BLaER1 treated with 17β-estradiol and CSF1 and Interleukin-3, amounts not matched to agents 10 nM and 100 nM (cell line): Measurements from ENCODE around the gene PSTPIP2.
A peak's percentile ranks its signal among the peaks of the same experiment; 100 is the strongest.
"Not testable (repeated sequence)": the region's sequence is repeated elsewhere in the genome, so short reads cannot be mapped to it uniquely, and the experiment has no call there.

Experiments
- H3K27ac ChIP-seq, 11 experiments: shearing (Covaris generic); formaldehyde crosslinking; 2 replicates each; pipeline ENCODE4 v1.8.1; 2022
- H3K27me3 ChIP-seq, 11 experiments: shearing (Covaris generic); formaldehyde crosslinking; 2 replicates each; pipeline ENCODE4 v1.8.1; 2022
- H3K36me3 ChIP-seq, 11 experiments: shearing (Covaris generic); formaldehyde crosslinking; 2 replicates each; pipeline ENCODE4 v1.8.1; 2022
- H3K4me1 ChIP-seq, 10 experiments: shearing (Covaris generic); formaldehyde crosslinking; 2 replicates each; pipeline ENCODE4 v1.8.1; 2022
- H3K4me2 ChIP-seq, 11 experiments: shearing (Covaris generic); formaldehyde crosslinking; 2 replicates each; pipeline ENCODE4 v1.8.1; 2022
- H3K4me3 ChIP-seq, 10 experiments: shearing (Covaris generic); formaldehyde crosslinking; 2 replicates each; pipeline ENCODE4 v1.8.1; 2022
- H3K9ac ChIP-seq, 11 experiments: shearing (Covaris generic); formaldehyde crosslinking; 2 replicates each; pipeline ENCODE4 v1.8.1; 2022
- H3K9me3 ChIP-seq, 11 experiments: shearing (Covaris generic); formaldehyde crosslinking; replicated peaks in 1 of 11; 2 replicates each; pipeline ENCODE4 v1.8.1; 2022
- H4K20me1 ChIP-seq, 11 experiments: shearing (Covaris generic); formaldehyde crosslinking; 2 replicates each; pipeline ENCODE4 v1.8.1; 2022
- Cebpa-rat ChIP-seq, 11 experiments: shearing (Covaris generic); IDR thresholded peaks; 2 replicates each; pipeline ENCODE4 v1.8.1; 2022

The PSTPIP2 gene

DNA sequence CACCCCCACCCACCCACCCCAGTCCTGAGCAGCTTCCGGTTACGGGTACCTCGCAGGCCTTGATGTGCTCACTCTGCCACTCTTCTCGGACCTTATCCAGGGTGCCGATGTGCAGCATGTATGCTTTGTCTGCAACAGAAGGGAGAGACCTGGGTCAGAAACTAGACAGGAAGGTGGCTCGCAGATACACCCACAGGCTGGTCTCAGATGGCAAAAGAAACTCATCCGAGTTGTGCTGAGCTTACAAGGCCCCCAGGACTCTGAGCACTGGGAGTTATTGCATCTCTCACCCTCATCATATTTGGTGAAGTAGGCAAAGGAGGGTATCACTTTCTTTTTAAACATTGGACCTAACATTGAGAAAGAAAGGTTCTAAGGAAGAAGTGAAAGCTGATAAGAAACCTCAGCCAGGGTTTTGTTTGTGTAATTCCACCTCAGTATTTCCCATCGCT lies 74.3 kb downstream of the PSTPIP2 start:
- H3K9me3 ChIP-seq = peaks cover 5 to 14% (median 10%) of the 10 kb centered on the region in 11 experiments; a peak in 16 of 22 replicates
- H4K20me1 ChIP-seq = no peaks in the 10 kb centered on the region
- TF ChIP-seq Cebpa-rat (IDR thresholded peaks at IDR 0.05) = no peak
- H3K9ac ChIP-seq = no peak overlapping the region
- peak overlapping the region in 5 of 11 experiments; percentile 26 to 49 (median 46); a peak in 6 of 22 replicates for H3K4me2 ChIP-seq
- no peaks in the 10 kb centered on the region for H3K27me3 ChIP-seq
- H3K36me3 ChIP-seq = no peaks in the 10 kb centered on the region
- peaks cover 0 to 16% (median 10%) of the 10 kb centered on the region in 10 experiments; a peak in 12 of 20 replicates for H3K4me1 ChIP-seq
- peak overlapping the region in 1 of 11 experiments; percentile 68; a peak in 1 of 22 replicates for H3K27ac ChIP-seq
- H3K4me3 ChIP-seq = no peak overlapping the region

DNA sequence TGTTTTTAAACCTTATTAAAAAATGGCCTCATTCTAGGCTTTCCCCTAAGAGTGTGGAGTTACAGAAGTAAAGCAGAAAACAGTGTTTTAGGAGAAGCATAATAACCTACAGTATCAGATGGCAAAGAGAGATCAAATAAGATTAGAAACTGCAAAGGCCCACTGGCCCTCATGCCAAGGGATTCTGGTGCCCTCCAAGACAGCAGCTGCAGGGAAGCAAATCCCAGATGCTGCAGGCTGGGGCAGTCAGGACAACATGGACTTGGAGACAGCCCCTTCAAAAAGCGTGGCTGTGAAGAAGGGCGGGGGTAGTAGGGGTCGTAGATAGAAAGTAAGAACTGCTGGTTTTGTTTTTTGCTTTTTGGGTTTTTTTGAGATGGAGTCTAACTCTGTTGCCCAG lies 76.6 kb downstream of the PSTPIP2 start:
- no peak overlapping the region for H3K9ac ChIP-seq
- H3K27ac ChIP-seq = no peak overlapping the region
- no peak for TF ChIP-seq Cebpa-rat (IDR thresholded peaks at IDR 0.05)
- H3K9me3 ChIP-seq = no peaks in the 10 kb centered on the region
- no peak overlapping the region for H3K4me3 ChIP-seq
- H4K20me1 ChIP-seq = no peaks in the 10 kb centered on the region
- H3K4me1 ChIP-seq = peaks cover 0 to 13% (median 7%) of the 10 kb centered on the region in 10 experiments; a peak in 11 of 20 replicates
- H3K4me2 ChIP-seq = no peak overlapping the region
- no peaks in the 10 kb centered on the region for H3K27me3 ChIP-seq
- no peaks in the 10 kb centered on the region for H3K36me3 ChIP-seq

DNA sequence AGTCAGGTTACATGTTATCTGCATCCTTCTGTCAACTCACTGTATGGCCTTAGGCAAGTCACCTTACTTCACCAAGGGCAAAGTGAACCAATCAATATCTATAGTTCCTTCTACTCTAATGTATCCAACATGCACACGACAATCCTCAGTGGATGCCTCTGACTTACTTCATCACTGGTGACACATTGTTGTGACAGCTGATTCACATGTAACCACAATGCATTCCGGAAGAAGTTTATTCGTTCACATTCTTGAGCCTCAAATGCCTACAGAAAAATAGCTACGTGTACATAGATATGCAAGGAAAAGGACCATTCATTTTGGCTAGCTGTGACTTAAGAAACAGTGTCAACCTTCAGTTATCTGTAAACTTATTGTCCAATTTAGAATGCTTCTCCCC lies 78.6 kb downstream of the PSTPIP2 start:
- Histone ChIP-seq H4K20me1 (no peaks in the 10 kb centered on the region), H3K27ac (no peak overlapping the region), H3K9me3 (peaks cover 9 to 14% (median 11%) of the 10 kb centered on the region in 11 experiments; a peak in 21 of 22 replicates), H3K4me1 (peaks cover 0 to 9% (median 5%) of the 10 kb centered on the region in 10 experiments; a peak in 11 of 20 replicates), H3K27me3 (no peaks in the 10 kb centered on the region), H3K4me2 (no peak overlapping the region), H3K36me3 (no peaks in the 10 kb centered on the region), H3K9ac (no peak overlapping the region), H3K4me3 (no peak overlapping the region)
- TF ChIP-seq Cebpa-rat (IDR thresholded peaks at IDR 0.05) = no peak

DNA sequence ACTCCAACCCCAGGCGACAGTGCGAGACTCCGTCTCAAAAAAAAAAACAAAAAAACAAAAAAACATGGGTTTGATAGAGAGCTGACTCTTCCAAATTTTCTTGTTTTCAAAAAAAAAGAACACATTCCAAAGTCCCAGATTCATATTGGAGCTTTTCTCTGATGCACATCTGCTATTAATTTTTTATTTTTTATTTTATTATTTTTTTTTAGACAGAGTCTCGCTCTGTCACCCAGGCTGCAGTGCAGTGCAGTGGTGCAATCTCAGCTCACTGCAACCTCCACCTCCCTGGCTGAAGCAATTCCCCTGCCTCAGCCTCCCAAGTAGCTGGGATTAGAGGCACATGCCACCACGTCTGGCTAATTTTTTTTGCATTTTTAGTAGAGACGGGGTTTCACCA lies 79.5 kb downstream of the PSTPIP2 start:
- not testable (repeated sequence) for H3K4me1 ChIP-seq, H3K27ac ChIP-seq, H3K4me3 ChIP-seq, H4K20me1 ChIP-seq, H3K4me2 ChIP-seq, H3K36me3 ChIP-seq, H3K9ac ChIP-seq, H3K27me3 ChIP-seq
- peaks cover 9 to 16% (median 12%) of the 10 kb centered on the region in 11 experiments; a peak in 21 of 22 replicates for H3K9me3 ChIP-seq

DNA sequence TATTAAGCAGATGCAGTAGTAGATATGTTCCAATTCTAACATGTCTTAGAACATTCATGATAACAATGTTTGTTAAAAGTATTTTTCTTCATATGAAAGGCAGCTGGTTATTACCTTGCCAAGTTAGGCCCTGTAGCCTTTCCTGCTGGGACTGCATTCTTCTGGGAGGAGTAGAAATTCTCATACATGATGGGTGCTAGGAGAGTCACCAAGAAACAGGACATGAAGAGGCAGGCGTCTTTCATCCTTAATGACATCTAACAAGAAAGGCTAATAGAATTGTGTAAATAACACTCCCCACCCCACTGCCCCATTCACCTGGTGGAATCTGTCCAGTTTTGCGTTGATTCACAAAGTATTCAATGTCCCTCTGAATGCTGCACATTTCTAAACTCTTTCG lies 80.3 kb downstream of the PSTPIP2 start:
- Histone ChIP-seq H3K27me3 (no peaks in the 10 kb centered on the region), H3K4me1 (no peaks in the 10 kb centered on the region), H3K27ac (no peak overlapping the region), H3K9ac (no peak overlapping the region), H3K4me3 (no peak overlapping the region), H3K9me3 (peaks cover 9 to 16% (median 12%) of the 10 kb centered on the region in 11 experiments; a peak in 21 of 22 replicates), H3K4me2 (no peak overlapping the region), H4K20me1 (no peaks in the 10 kb centered on the region), H3K36me3 (no peaks in the 10 kb centered on the region)
- TF ChIP-seq Cebpa-rat (IDR thresholded peaks at IDR 0.05) = no peak

DNA sequence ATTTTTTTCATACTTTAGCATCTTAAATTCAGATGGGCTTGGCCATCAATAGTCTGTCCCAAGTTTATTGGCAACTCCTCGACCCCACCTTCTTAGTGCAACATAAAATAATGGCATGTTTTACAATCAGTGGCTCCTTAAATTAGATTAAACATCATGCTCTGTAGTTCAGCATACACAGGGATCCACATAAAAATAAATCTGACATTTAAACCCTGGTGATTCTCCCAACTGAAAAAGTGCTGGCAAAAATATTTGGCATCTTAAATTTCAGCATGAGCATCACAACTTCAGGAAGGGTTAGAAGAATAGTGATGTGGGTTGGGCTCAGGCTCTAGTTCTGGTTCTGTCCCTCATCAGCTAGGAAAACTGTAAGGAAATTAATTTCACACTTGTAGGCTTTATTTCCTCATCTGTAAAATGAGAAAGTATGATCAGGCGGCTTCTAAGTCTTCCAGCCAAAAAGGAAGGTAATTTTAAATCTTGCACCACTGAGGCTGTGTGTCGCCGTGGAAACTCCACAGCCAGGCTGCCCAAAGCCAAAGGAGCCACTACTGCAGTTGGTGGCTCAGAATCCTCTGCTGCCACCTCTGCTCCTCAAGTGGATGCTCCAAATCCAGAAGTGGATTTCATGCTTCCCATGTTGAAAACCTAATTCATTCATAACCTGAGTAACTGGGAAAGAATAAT lies 87.4 kb downstream of the PSTPIP2 start:
- Histone ChIP-seq H3K36me3 (no peaks in the 10 kb centered on the region), H4K20me1 (no peaks in the 10 kb centered on the region), H3K9ac (no peak overlapping the region), H3K27ac (no peak overlapping the region), H3K9me3 (peaks cover 8 to 14% (median 11%) of the 10 kb centered on the region in 11 experiments; a peak in 21 of 22 replicates), H3K4me1 (peaks cover 12 to 18% (median 16%) of the 10 kb centered on the region in 10 experiments; a peak in 19 of 20 replicates), H3K4me3 (no peak overlapping the region), H3K4me2 (no peak overlapping the region), H3K27me3 (no peaks in the 10 kb centered on the region)
- TF ChIP-seq Cebpa-rat (IDR thresholded peaks at IDR 0.05) = no peak

DNA sequence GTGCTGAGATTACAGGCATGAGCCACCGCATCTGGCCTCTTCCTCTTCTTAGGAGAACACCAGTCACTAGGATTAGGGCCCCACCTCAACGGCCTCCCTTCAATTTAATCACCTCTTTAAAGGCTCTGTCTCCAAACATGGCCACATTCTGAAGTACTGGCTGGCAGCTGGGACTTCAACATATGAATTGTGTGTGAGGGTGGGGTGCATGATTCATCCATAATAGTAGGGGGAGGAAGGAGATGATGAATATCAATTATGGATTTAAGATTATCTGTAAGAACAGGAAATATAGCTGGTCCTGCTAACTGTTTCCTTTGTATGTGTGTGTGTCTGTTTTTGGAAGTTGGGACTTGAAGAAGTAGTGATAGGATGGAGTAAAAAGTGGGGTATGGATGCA lies 90.2 kb downstream of the PSTPIP2 start:
- no peak for TF ChIP-seq Cebpa-rat (IDR thresholded peaks at IDR 0.05)
- no peak overlapping the region for H3K27ac ChIP-seq
- H3K9ac ChIP-seq = no peak overlapping the region
- H3K9me3 ChIP-seq = no peaks in the 10 kb centered on the region
- peaks cover 12 to 30% (median 20%) of the 10 kb centered on the region in 10 experiments; a peak in 19 of 20 replicates for H3K4me1 ChIP-seq
- H3K4me2 ChIP-seq = no peak overlapping the region
- no peaks in the 10 kb centered on the region for H4K20me1 ChIP-seq
- H3K4me3 ChIP-seq = no peak overlapping the region
- no peaks in the 10 kb centered on the region for H3K27me3 ChIP-seq
- no peaks in the 10 kb centered on the region for H3K36me3 ChIP-seq

DNA sequence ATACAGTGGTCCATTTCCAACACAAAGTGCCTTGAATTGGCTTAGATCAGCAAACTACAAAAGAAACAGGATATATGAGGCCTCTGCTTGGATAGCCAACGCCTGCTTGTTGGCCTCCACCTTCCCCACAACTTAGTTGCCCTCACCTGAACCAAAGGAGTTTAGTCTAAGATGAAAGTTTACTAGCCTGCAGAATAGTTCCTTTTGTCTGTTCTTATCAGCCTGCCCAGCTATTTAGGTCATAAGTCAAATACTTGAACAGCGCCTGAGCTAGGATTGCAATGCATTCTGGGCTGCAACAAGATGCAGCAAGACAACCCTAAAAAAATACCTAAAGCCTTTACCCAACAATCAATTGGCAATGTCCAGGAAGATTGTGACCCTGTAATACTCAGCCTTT lies 91.8 kb downstream of the PSTPIP2 start:
- no peak overlapping the region for H3K4me3 ChIP-seq

DNA sequence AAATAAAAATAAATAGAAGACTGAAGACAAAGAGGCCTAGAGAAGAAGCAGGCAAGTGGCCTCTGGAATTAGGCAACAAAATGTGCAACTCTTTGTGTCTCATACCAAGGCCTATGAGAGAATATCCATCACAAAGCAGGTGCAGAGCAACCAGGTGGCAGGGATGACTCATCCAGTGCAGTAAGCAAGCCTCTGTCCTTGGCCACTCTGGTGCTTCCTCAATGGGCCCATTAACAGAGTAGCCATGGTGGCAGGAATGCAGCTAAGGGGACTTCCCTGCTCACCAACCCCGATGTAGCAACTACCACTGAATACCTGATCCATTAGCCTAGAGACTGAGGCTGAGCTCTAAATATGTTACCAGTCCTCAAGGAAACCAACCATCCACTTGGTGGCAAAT lies 94.0 kb downstream of the PSTPIP2 start:
- no peak for TF ChIP-seq Cebpa-rat (IDR thresholded peaks at IDR 0.05)
- no peaks in the 10 kb centered on the region for H3K9me3 ChIP-seq
- H3K4me3 ChIP-seq = no peak overlapping the region
- peaks cover 3 to 22% (median 11%) of the 10 kb centered on the region in 10 experiments; a peak in 18 of 20 replicates for H3K4me1 ChIP-seq
- H4K20me1 ChIP-seq = no peaks in the 10 kb centered on the region
- H3K27ac ChIP-seq = no peak overlapping the region
- H3K4me2 ChIP-seq = peak overlapping the region in 5 of 11 experiments; percentile 9 to 49 (median 40); a peak in 8 of 22 replicates
- no peaks in the 10 kb centered on the region for H3K27me3 ChIP-seq
- no peak overlapping the region for H3K9ac ChIP-seq
- H3K36me3 ChIP-seq = no peaks in the 10 kb centered on the region

More for the DNA sequence above, 91.8 kb downstream of the PSTPIP2 start:
- Histone ChIP-seq H3K27ac (no peak overlapping the region), H3K9me3 (no peaks in the 10 kb centered on the region), H3K9ac (no peak overlapping the region), H3K36me3 (no peaks in the 10 kb centered on the region), H3K27me3 (no peaks in the 10 kb centered on the region), H3K4me2 (no peak overlapping the region), H4K20me1 (no peaks in the 10 kb centered on the region), H3K4me1 (peaks cover 12 to 30% (median 20%) of the 10 kb centered on the region in 10 experiments; a peak in 19 of 20 replicates)
- TF ChIP-seq Cebpa-rat (IDR thresholded peaks at IDR 0.05) = no peak

DNA sequence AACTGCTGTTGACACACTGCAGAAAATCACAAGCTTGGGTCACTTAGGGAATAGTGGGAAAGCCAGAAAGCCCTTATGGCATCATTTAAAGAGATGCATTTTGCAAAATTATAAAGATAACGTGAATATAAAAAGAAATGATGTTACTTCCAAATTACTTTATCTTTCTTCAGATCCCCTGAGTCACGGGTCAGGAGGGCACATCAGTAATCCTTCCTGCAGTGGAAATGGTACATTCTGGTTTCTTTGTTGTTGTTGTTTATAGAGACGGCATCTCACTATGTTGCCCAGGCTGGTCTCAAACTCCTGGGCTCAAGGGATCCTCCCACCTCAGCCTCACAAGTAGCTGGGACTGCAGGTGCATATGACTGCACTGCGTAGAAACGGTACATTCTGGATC lies 95.1 kb downstream of the PSTPIP2 start:
- Histone ChIP-seq H4K20me1 (no peaks in the 10 kb centered on the region), H3K9me3 (no peaks in the 10 kb centered on the region), H3K4me3 (no peak overlapping the region), H3K4me2 (peak overlapping the region in 1 of 11 experiments; percentile 49; a peak in 1 of 22 replicates), H3K27me3 (no peaks in the 10 kb centered on the region), H3K36me3 (no peaks in the 10 kb centered on the region), H3K4me1 (peaks cover 0 to 13% (median 4%) of the 10 kb centered on the region in 10 experiments; a peak in 9 of 20 replicates), H3K9ac (no peak overlapping the region), H3K27ac (no peak overlapping the region)
- no peak for TF ChIP-seq Cebpa-rat (IDR thresholded peaks at IDR 0.05)
